Hepatocyte (in vitro differentiated cells): ENCODE measurements around the gene SYN1. TPM values are rescaled to one million over a fixed set of nuclear protein-coding genes. Genes with fewer than 3 reads are reported as not detected.

Experiments
- DNase-seq: peaks from one replicate; pipeline ENCODE4 v3.0.0-alpha.2; 2016; ENCODE audit warnings: low spot score
- H2AFZ ChIP-seq: fragments of 200-600 bp; sonication (generic); 2 replicates; pipeline ENCODE4 v1.6.0; 2016; ENCODE audit warnings: antibody characterized with exemption, mild to moderate bottlenecking
- H3K27ac ChIP-seq: fragments of 200-600 bp; sonication (generic); 2 replicates; pipeline ENCODE4 v1.5.1; 2016; ENCODE audit warnings: mild to moderate bottlenecking
- H3K27me3 ChIP-seq: fragments of 200-600 bp; sonication (generic); 2 replicates; pipeline ENCODE4 v1.6.1; 2016
- H3K36me3 ChIP-seq: fragments of 200-600 bp; sonication (generic); replicated peaks from 2 replicates; pipeline ENCODE4 v1.5.1; 2016; ENCODE audit warnings: low read depth; ENCODE audit not compliant: insufficient read depth
- H3K4me1 ChIP-seq: fragments of 200-600 bp; sonication (generic); 2 replicates; pipeline ENCODE4 v1.5.1; 2016; ENCODE audit warnings: mild to moderate bottlenecking, moderate library complexity; ENCODE audit not compliant: insufficient read depth
- H3K4me2 ChIP-seq: fragments of 200-600 bp; sonication (generic); 2 replicates; pipeline ENCODE4 v1.6.0; 2016
- H3K4me3 ChIP-seq: fragments of 200-600 bp; sonication (generic); 2 replicates; pipeline ENCODE4 v1.5.1; 2016; ENCODE audit warnings: mild to moderate bottlenecking
- H3K79me2 ChIP-seq: fragments of 200-600 bp; sonication (generic); 2 replicates; pipeline ENCODE4 v1.6.0; 2017; ENCODE audit warnings: mild to moderate bottlenecking
- H3K9me2 ChIP-seq: fragments of 200-600 bp; sonication (generic); replicated peaks from 2 replicates; pipeline ENCODE4 v1.6.0; 2017; ENCODE audit warnings: mild to moderate bottlenecking; ENCODE audit not compliant: insufficient read depth
- H3K9me3 ChIP-seq: fragments of 200-600 bp; sonication (generic); 2 replicates; pipeline ENCODE4 v1.5.1; 2016; ENCODE audit warnings: low read depth, mild to moderate bottlenecking
- H4K20me1 ChIP-seq: fragments of 200-600 bp; sonication (generic); 2 replicates; pipeline ENCODE4 v1.6.0; 2016; ENCODE audit warnings: mild to moderate bottlenecking; ENCODE audit not compliant: insufficient read depth, poor library complexity, severe bottlenecking
- CTCF ChIP-seq: fragments of 200-600 bp; sonication (generic); IDR thresholded peaks from 2 replicates; pipeline ENCODE4 v1.5.1; 2016; ENCODE audit warnings: antibody characterized with exemption, mild to moderate bottlenecking; ENCODE audit not compliant: poor library complexity
- EZH2 ChIP-seq: fragments of 200-600 bp; sonication (generic); IDR thresholded peaks from 2 replicates; pipeline ENCODE4 v1.6.1; 2016; ENCODE audit warnings: antibody characterized with exemption, mild to moderate bottlenecking, borderline replicate concordance
- EZH2phosphoT487 ChIP-seq: fragments of 200-600 bp; sonication (generic); IDR thresholded peaks from one replicate; pipeline ENCODE4 v1.6.1; 2018; ENCODE audit warnings: antibody characterized with exemption, mild to moderate bottlenecking, low read depth, moderate library complexity; ENCODE audit not compliant: unreplicated experiment, severe bottlenecking
- WGBS: methylation state at CpG from one replicate; pipeline ENCODE4 v1.1.6; 2016; ENCODE audit warnings: low lambda C conversion rate; ENCODE audit errors: missing lambda C conversion rate; 5-methylcytosine and 5-hydroxymethylcytosine counted together
- polyA plus RNA-seq: library from polyadenylated mRNA; unstranded; fragments of >200 nt; fragmentation: Nextera tagmentation; extraction: Ambion mirVana; gene quantifications from 2 replicates; pipeline ENCODE4 v1.2.1, GENCODE V29; 2016
- total RNA-seq: library from RNA; depleted of rRNA; stranded (reverse); fragments of >200 nt; gene quantifications from 2 replicates; pipeline ENCODE4 v1.2.3, GENCODE V29; 2014

The SYN1 gene
- total and polyA plus RNA-seq, 2 experiments from 2014 or later = 0.43 to 3.7 TPM

GRCh38 chrX:47612418-47612817 is 7.2 kb downstream of the SYN1 start:
- Histone ChIP-seq H3K27me3 (no peaks in the 10 kb centered on the region), H3K4me2 (no peak overlapping the region)
- TF ChIP-seq EZH2 (no peak), EZH2phosphoT487 (no peak), CTCF (no peak)

GRCh38 chrX:47611926-47612325 is 7.7 kb downstream of the SYN1 start:
- H3K4me2 ChIP-seq = no peak overlapping the region
- no peak overlapping the region for H3K4me3 ChIP-seq
- H3K79me2 ChIP-seq = no peaks in the 10 kb centered on the region
- no peaks in the 10 kb centered on the region for H3K9me3 ChIP-seq
- no peak for TF ChIP-seq CTCF
- no peak for TF ChIP-seq EZH2phosphoT487
- TF ChIP-seq EZH2 = no peak
- 67% methylated on average over 2 of the region's 2 CpGs for WGBS
- no peak for DNase-seq
- no peaks in the 10 kb centered on the region for H3K36me3 ChIP-seq
- H3K27me3 ChIP-seq = no peaks in the 10 kb centered on the region
- H3K9me2 ChIP-seq = no peaks in the 10 kb centered on the region
- no peaks in the 10 kb centered on the region for H3K4me1 ChIP-seq
- H4K20me1 ChIP-seq = no peaks in the 10 kb centered on the region
- H3K27ac ChIP-seq = no peak overlapping the region
- H2AFZ ChIP-seq = no peak overlapping the region

More at GRCh38 chrX:47612418-47612817, 7.2 kb downstream of the SYN1 start:
- Histone ChIP-seq H2AFZ (no peak overlapping the region), H3K9me2 (no peaks in the 10 kb centered on the region), H3K9me3 (no peaks in the 10 kb centered on the region), H3K27ac (no peak overlapping the region), H3K79me2 (no peaks in the 10 kb centered on the region), H3K4me1 (no peaks in the 10 kb centered on the region), H3K4me3 (no peak overlapping the region), H4K20me1 (no peaks in the 10 kb centered on the region), H3K36me3 (no peaks in the 10 kb centered on the region)
- DNase-seq = no peak

GRCh38 chrX:47611489-47611888 is 8.2 kb downstream of the SYN1 start:
- Histone ChIP-seq H3K4me3 (no peak overlapping the region), H3K4me1 (no peaks in the 10 kb centered on the region), H3K9me3 (no peaks in the 10 kb centered on the region), H3K27me3 (no peaks in the 10 kb centered on the region), H3K27ac (no peak overlapping the region), H3K36me3 (no peaks in the 10 kb centered on the region), H3K79me2 (no peaks in the 10 kb centered on the region), H4K20me1 (no peaks in the 10 kb centered on the region), H2AFZ (no peak overlapping the region), H3K4me2 (no peak overlapping the region), H3K9me2 (no peaks in the 10 kb centered on the region)
- no peak for TF ChIP-seq CTCF
- no peak for TF ChIP-seq EZH2
- no peak for TF ChIP-seq EZH2phosphoT487
- DNase-seq = no peak
- WGBS = 67% methylated on average over 2 of the region's 2 CpGs

- Histone ChIP-seq H3K9me2 (no peaks in the 10 kb centered on the region), H3K36me3 (no peaks in the 10 kb centered on the region), H3K4me1 (no peaks in the 10 kb centered on the region), H3K4me3 (no peak overlapping the region), H3K4me2 (no peak overlapping the region), H3K9me3 (no peaks in the 10 kb centered on the region), H3K27me3 (no peaks in the 10 kb centered on the region), H4K20me1 (no peaks in the 10 kb centered on the region), H2AFZ (no peak overlapping the region), H3K79me2 (no peaks in the 10 kb centered on the region), H3K27ac (no peak overlapping the region)
- no peak for DNase-seq
- WGBS = 82% methylated on average over 4 of the region's 4 CpGs
- TF ChIP-seq CTCF (no peak), EZH2phosphoT487 (no peak), EZH2 (no peak)
These were observed 9.1 kb downstream of the SYN1 start for GRCh38 chrX:47610511-47610910.
